IMR-90 (cell line): ENCODE measurements around the gene LRRC58.

Experiments
- BHLHE40 ChIP-seq: fragments of 150-350 bp; IDR thresholded peaks from 2 replicates; pipeline ENCODE4 v1.6.1; 2016; ENCODE audit warnings: mild to moderate bottlenecking, low read depth, low read length
- CEBPB ChIP-seq: IDR thresholded peaks from 2 replicates; pipeline ENCODE4 v1.6.1; 2012; ENCODE audit warnings: low read depth, low read length, improper control_type of control experiment
- CHD1 ChIP-seq: IDR thresholded peaks from 2 replicates; pipeline ENCODE4 v1.6.1; 2012; ENCODE audit warnings: low read depth, low read length, improper control_type of control experiment
- MAFK ChIP-seq: IDR thresholded peaks from 2 replicates; pipeline ENCODE4 v1.6.1; 2012; ENCODE audit warnings: low read depth, low read length, improper control_type of control experiment
- MAZ ChIP-seq: IDR thresholded peaks from 2 replicates; pipeline ENCODE4 v1.6.1; 2012; ENCODE audit warnings: low read depth, mild to moderate bottlenecking, low read length, improper control_type of control experiment, moderate library complexity, borderline replicate concordance
- MXI1 ChIP-seq: IDR thresholded peaks from 2 replicates; pipeline ENCODE4 v1.6.1; 2012; ENCODE audit warnings: low read depth, mild to moderate bottlenecking, low read length, moderate library complexity, borderline replicate concordance
- POLR2A ChIP-seq: IDR thresholded peaks from 2 replicates; pipeline ENCODE4 v1.6.1; 2012; ENCODE audit warnings: mild to moderate bottlenecking, low read depth, low read length
- RAD21 ChIP-seq: IDR thresholded peaks from 2 replicates; pipeline ENCODE4 v1.6.1; 2012; ENCODE audit warnings: low read length, improper control_type of control experiment
- RCOR1 ChIP-seq: IDR thresholded peaks from 2 replicates; pipeline ENCODE4 v1.6.1; 2012; ENCODE audit warnings: mild to moderate bottlenecking, low read length, improper control_type of control experiment; ENCODE audit not compliant: insufficient replicate concordance
- RFX5 ChIP-seq: IDR thresholded peaks from 2 replicates; pipeline ENCODE4 v1.8.0; 2012; ENCODE audit warnings: low read depth, mild to moderate bottlenecking, low read length, moderate library complexity
- SMC3 ChIP-seq: fragments of 150-350 bp; IDR thresholded peaks from 2 replicates; pipeline ENCODE4 v1.6.1; 2016; ENCODE audit warnings: low read depth, mild to moderate bottlenecking, antibody characterized with exemption, low read length, moderate library complexity
- TF ChIP-seq, protein P1 (sequence below): conservative IDR thresholded peaks from 2 replicates; pipeline ENCODE4 v1.5.1; 2012; ENCODE audit warnings: mild to moderate bottlenecking, low read depth, low read length, improper control_type of control experiment
- TF ChIP-seq, protein P2 (sequence below): fragments of 150-350 bp; IDR thresholded peaks from 2 replicates; pipeline ENCODE4 v1.6.1; 2016; ENCODE audit warnings: low read depth, mild to moderate bottlenecking, low read length, moderate library complexity, borderline replicate concordance
- TF ChIP-seq, protein P3 (sequence below): fragments of 150-350 bp; IDR thresholded peaks from 2 replicates; pipeline ENCODE4 v1.6.1; 2017; ENCODE audit warnings: mild to moderate bottlenecking, antibody characterized with exemption, low read length, low read depth

DNA sequence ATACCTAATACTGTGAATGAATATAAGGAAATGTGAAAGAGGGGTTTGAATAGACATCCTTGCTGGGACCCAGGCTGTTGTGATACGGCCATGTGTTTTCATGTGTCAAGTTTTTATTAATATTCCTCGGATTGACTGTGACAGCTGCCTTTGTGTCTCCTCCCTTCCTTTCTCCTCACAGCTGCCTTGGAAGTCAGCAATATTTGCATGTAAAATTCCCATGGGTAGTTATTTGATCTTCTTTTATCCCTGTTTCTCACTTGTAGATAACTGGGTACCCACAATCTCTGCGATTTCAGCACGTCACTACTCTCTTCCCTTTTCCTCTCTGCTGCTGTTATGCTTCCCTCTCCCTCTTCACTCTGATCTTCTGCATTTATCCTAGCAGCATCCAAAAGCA lies 73.5 kb downstream of the LRRC58 start:
- TF ChIP-seq, protein P1, sequence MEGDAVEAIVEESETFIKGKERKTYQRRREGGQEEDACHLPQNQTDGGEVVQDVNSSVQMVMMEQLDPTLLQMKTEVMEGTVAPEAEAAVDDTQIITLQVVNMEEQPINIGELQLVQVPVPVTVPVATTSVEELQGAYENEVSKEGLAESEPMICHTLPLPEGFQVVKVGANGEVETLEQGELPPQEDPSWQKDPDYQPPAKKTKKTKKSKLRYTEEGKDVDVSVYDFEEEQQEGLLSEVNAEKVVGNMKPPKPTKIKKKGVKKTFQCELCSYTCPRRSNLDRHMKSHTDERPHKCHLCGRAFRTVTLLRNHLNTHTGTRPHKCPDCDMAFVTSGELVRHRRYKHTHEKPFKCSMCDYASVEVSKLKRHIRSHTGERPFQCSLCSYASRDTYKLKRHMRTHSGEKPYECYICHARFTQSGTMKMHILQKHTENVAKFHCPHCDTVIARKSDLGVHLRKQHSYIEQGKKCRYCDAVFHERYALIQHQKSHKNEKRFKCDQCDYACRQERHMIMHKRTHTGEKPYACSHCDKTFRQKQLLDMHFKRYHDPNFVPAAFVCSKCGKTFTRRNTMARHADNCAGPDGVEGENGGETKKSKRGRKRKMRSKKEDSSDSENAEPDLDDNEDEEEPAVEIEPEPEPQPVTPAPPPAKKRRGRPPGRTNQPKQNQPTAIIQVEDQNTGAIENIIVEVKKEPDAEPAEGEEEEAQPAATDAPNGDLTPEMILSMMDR: no peak
- TF ChIP-seq SMC3: no peak
- no peak for TF ChIP-seq POLR2A
- TF ChIP-seq RCOR1: no peak
- TF ChIP-seq RAD21: no peak
- no peak for TF ChIP-seq BHLHE40
- TF ChIP-seq, protein P2, sequence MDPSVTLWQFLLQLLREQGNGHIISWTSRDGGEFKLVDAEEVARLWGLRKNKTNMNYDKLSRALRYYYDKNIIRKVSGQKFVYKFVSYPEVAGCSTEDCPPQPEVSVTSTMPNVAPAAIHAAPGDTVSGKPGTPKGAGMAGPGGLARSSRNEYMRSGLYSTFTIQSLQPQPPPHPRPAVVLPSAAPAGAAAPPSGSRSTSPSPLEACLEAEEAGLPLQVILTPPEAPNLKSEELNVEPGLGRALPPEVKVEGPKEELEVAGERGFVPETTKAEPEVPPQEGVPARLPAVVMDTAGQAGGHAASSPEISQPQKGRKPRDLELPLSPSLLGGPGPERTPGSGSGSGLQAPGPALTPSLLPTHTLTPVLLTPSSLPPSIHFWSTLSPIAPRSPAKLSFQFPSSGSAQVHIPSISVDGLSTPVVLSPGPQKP: no peak
- TF ChIP-seq MAZ: no peak
- TF ChIP-seq, protein P3, sequence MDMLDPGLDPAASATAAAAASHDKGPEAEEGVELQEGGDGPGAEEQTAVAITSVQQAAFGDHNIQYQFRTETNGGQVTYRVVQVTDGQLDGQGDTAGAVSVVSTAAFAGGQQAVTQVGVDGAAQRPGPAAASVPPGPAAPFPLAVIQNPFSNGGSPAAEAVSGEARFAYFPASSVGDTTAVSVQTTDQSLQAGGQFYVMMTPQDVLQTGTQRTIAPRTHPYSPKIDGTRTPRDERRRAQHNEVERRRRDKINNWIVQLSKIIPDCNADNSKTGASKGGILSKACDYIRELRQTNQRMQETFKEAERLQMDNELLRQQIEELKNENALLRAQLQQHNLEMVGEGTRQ: no peak
- TF ChIP-seq MAFK: no peak
- no peak for TF ChIP-seq MXI1
- TF ChIP-seq RFX5: no peak
- no peak for TF ChIP-seq CHD1
- TF ChIP-seq CEBPB: no peak
